NB4 (cell line): ENCODE measurements around the gene TMCC3.

Experiments used
- POLR2A ChIP-seq: IDR thresholded peaks from 2 replicates; pipeline ENCODE4 v1.6.1; 2011; ENCODE audit warnings: mild to moderate bottlenecking; ENCODE audit not compliant: insufficient read length; ENCODE audit errors: extremely low read depth
- TF ChIP-seq, protein P1 (sequence below): IDR thresholded peaks from one replicate; pipeline ENCODE4 v1.5.1; 2012; ENCODE audit warnings: low read depth, low read length

DNA sequence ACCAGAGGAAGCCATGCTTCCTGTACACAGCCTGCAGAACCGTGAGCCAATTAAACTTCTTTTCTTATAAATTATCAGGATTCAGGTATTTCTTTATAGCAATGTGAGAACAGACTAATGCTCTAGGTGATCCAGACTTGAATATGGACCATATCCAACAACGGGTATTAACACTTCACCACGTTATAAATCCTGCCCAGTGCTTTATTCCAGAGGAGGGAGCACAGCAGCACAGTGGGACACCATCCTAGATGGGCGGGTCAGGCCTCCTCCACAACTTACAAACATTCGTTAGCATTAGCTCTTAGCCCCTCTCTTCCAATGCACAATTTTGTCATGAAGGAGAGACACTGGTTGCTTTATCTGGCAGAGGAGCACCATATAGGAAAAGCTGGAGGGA lies 66.0 kb downstream of the TMCC3 start:
- no peak for TF ChIP-seq POLR2A
- TF ChIP-seq, protein P1, sequence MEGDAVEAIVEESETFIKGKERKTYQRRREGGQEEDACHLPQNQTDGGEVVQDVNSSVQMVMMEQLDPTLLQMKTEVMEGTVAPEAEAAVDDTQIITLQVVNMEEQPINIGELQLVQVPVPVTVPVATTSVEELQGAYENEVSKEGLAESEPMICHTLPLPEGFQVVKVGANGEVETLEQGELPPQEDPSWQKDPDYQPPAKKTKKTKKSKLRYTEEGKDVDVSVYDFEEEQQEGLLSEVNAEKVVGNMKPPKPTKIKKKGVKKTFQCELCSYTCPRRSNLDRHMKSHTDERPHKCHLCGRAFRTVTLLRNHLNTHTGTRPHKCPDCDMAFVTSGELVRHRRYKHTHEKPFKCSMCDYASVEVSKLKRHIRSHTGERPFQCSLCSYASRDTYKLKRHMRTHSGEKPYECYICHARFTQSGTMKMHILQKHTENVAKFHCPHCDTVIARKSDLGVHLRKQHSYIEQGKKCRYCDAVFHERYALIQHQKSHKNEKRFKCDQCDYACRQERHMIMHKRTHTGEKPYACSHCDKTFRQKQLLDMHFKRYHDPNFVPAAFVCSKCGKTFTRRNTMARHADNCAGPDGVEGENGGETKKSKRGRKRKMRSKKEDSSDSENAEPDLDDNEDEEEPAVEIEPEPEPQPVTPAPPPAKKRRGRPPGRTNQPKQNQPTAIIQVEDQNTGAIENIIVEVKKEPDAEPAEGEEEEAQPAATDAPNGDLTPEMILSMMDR: no peak
